ENCODE data around the gene TAF1D.

The TAF1D gene

DNA sequence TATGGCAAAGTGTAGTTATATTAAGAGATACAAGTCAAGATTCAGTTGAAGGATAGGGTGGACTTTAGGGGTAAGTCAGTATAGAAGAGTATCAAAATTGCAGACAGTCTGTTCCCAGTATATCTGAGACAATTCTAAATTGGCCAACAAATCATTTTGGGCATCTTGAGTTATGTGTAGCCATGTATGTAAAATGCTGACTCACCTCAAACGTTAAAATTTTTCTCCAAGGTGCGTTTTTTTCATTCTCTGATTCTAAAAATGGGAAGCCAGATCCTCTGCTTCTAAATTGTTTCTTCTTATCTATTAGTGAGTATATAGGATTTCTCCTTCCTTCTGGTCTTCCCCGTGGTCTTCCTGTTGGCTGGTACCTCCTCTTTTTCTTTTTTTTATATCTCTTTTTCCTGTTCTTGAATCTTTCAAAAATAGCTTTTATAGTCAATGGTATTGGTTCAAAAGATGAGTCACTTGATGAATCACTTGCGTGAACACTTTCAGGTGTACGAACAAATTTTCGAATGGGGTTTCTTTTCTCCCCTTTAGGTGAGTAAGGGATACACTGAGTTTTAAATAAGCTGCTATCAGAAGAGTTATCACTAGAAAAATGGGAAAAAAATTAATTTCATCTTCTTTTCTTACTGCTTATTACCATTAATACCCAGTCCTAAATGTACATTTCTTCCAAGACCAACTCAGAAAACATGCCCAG, 3.2 kb downstream of the TAF1D start:
- H3K4me3 ChIP-seq (ENCODE audit: low read depth, low read length): no peak overlapping the region
- CTCF ChIA-PET: interaction anchor here (0.6 to 1.4 kb wide), 2 partner anchors 18 to 21 kb away, joined by 3 read pairs; no protein-coding TSS in a partner anchor
- DNase-seq (ENCODE audit: low read depth, low spot score): no peak
- POLR2A ChIA-PET: interaction anchor here (0.6 to 1.2 kb wide), 3 partner anchors 9 to 46 kb away, joined by 3 to 7 read pairs (median 4); partner anchors contain the start of gene MED17
- TF ChIP-seq, protein P1, sequence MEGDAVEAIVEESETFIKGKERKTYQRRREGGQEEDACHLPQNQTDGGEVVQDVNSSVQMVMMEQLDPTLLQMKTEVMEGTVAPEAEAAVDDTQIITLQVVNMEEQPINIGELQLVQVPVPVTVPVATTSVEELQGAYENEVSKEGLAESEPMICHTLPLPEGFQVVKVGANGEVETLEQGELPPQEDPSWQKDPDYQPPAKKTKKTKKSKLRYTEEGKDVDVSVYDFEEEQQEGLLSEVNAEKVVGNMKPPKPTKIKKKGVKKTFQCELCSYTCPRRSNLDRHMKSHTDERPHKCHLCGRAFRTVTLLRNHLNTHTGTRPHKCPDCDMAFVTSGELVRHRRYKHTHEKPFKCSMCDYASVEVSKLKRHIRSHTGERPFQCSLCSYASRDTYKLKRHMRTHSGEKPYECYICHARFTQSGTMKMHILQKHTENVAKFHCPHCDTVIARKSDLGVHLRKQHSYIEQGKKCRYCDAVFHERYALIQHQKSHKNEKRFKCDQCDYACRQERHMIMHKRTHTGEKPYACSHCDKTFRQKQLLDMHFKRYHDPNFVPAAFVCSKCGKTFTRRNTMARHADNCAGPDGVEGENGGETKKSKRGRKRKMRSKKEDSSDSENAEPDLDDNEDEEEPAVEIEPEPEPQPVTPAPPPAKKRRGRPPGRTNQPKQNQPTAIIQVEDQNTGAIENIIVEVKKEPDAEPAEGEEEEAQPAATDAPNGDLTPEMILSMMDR (IDR thresholded peaks at IDR 0.05; ENCODE audit: insufficient read depth, low read length, missing control alignments): no peak

DNA sequence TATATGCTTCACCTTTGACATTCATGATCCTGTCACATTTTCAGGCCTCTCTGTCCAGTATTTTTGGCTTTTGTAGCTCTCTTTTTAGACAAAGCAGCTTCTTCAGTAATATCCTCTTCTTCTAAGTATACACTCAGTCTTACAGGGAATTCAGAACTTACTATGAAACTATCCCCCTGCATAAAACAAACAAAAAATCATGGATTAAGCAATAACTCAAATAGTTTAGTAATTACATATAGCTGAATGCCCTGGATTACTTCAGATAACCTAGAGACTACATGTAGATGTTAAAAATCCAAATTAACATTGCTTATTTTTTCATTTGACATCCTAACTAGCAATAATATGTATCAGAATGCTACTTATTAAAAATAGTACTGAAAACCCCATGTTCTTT, 5.2 kb downstream of the TAF1D start:
- ChIA-PET POLR2A (no interaction called here), CTCF (interaction anchor here (1.2 kb wide), 1 partner anchor 10 kb away, joined by 4 read pairs; no protein-coding TSS in a partner anchor)
- no peak for DNase-seq (ENCODE audit: low read depth, low spot score)
- no peak overlapping the region for H3K4me3 ChIP-seq (ENCODE audit: low read depth, low read length)
- TF ChIP-seq, protein P1 (IDR thresholded peaks at IDR 0.05; ENCODE audit: insufficient read depth, low read length, missing control alignments): no peak

DNA sequence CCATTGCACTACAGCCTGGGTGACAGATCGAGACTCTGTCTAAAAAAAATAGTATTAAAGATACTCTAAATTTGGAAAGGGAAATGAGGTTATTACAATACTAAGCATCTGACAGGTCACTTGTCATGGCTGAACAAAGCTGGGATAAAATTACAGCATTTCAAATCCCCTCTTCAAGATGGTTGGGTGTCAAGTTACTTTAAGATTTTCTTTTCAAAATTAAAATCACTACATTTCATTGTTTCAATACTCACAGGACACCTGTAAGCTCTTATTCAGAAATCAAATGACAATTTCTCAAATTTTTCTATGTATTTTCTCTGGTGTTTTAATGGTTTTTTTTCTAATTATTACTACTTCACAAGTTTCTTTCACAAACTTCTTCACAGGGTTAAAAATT, 5.7 kb downstream of the TAF1D start:
- no peak overlapping the region for H3K4me3 ChIP-seq (ENCODE audit: low read depth, low read length)
- no peak for DNase-seq (ENCODE audit: low read depth, low spot score)
- ChIA-PET POLR2A (no interaction called here), CTCF (interaction anchor here (1.2 kb wide), 1 partner anchor 9 kb away, joined by 4 read pairs; no protein-coding TSS in a partner anchor)
- TF ChIP-seq, protein P1 (IDR thresholded peaks at IDR 0.05; ENCODE audit: insufficient read depth, low read length, missing control alignments): no peak

DNA sequence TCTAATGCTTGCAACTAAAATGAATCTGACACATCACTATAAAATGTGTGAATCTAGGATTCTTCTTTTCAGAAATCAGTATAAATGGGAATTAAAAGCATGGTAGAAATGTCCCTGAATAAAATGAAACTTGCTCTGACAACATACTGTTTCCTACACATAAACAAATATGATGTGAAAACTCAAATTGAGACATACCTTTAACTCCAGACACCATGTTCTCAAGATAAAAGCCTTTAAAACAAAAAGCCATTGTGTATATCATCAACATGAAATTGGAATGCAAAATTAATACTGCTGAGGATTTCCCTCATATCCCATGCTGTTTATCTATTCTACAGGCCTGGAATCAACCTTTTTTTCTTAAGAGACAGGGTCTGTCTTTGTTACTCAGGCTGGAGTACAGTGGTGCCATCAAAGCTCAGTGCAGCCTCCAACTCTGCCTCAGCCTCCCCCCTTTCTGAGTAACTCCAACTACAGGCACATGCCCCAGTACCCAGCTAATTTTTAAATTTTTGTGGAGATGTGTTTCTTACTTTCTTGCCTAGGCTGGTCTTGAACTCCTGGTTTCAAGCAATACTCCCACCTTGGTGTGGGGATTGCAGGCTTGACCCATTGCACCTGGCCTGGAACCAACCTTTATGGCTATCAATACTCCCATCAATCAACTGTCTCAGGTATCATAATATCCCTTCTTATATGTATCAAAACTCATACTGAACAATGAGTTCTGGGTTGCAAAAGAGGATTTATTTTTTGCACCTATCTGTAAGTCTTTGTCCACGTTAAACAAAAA, 6.7 kb downstream of the TAF1D start:
- POLR2A ChIA-PET: no interaction called here
- CTCF ChIA-PET: no interaction called here

DNA sequence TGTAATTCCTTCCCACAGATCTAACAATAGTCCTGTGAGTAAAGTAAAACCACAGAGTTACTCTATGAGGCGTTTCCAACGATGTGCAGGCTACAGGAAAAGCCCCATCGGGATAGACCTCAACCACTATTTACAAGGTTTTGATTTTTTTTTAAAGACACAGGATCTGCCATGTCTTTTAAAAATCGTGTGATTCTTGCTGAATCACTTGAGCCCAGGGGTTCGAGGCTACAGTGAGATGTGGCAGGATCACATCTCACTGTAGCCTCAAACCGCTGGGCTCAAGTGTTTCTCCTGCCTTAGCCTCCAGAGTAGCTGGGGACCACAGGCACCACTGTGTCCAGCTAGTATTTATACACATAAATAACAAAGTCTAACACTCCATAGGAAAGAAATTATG, 7.8 kb downstream of the TAF1D start:
- TF ChIP-seq, protein P1 (IDR thresholded peaks at IDR 0.05; ENCODE audit: insufficient read depth, low read length, missing control alignments): no peak
- no peak overlapping the region for H3K4me3 ChIP-seq (ENCODE audit: low read depth, low read length)
- no peak for DNase-seq (ENCODE audit: low read depth, low spot score)
- CTCF ChIA-PET: no interaction called here
- POLR2A ChIA-PET: no interaction called here

More for the DNA sequence above, 6.7 kb downstream of the TAF1D start:
- no peak overlapping the region for H3K4me3 ChIP-seq (ENCODE audit: low read depth, low read length)
- no peak for DNase-seq (ENCODE audit: low read depth, low spot score)
- TF ChIP-seq, protein P1 (IDR thresholded peaks at IDR 0.05; ENCODE audit: insufficient read depth, low read length, missing control alignments): no peak

Data from AG04449 (cell line).